Neural cell (in vitro differentiated cells): ENCODE measurements around the gene EXOC3L2. TPM values are rescaled to one million over a fixed set of nuclear protein-coding genes. Genes with fewer than 3 reads are reported as not detected.

ENCODE experiments used
- H2AFZ ChIP-seq: fragments of 200-600, 300-800 bp; sonication (generic), shearing (Covaris generic); 2 replicates; pipeline ENCODE4 v1.6.0; 2014; ENCODE audit warnings: low read depth, mild to moderate bottlenecking, antibody characterized with exemption, low read length, moderate library complexity
- H3F3A ChIP-seq: fragments of 200-600 bp; shearing (Covaris generic); 2 replicates; pipeline ENCODE4 v1.6.1; 2016; ENCODE audit warnings: mild to moderate bottlenecking, moderate library complexity, mixed read lengths, antibody characterized with exemption, low read length; ENCODE audit not compliant: insufficient read depth, poor library complexity, severe bottlenecking
- H3K27ac ChIP-seq: fragments of 200-600, 300-800 bp; sonication (generic), shearing (Covaris generic); 2 replicates; pipeline ENCODE4 v1.5.1; 2014; ENCODE audit warnings: mild to moderate bottlenecking, low read length, moderate library complexity
- H3K27me3 ChIP-seq: fragments of 300-800, 200-600 bp; sonication (generic), shearing (Covaris generic); 2 replicates; pipeline ENCODE4 v1.6.0; 2014; ENCODE audit warnings: mild to moderate bottlenecking, low read depth, low read length, moderate library complexity; ENCODE audit not compliant: insufficient read depth
- H3K36me3 ChIP-seq: fragments of 300-800, 200-600 bp; sonication (generic), shearing (Covaris generic); 2 replicates; pipeline ENCODE4 v1.5.1; 2014; ENCODE audit warnings: mild to moderate bottlenecking, antibody characterized with exemption, low read length, moderate library complexity; ENCODE audit not compliant: insufficient read depth
- H3K4me2 ChIP-seq: fragments of 300-800, 200-600 bp; sonication (generic), shearing (Covaris generic); 2 replicates; pipeline ENCODE4 v1.6.0; 2014; ENCODE audit warnings: mild to moderate bottlenecking, low read length
- H3K4me3 ChIP-seq: fragments of 300-800, 200-600 bp; sonication (generic), shearing (Covaris generic); 2 replicates; pipeline ENCODE4 v1.5.1; 2014; ENCODE audit warnings: mild to moderate bottlenecking, low read length, moderate library complexity
- H3K79me2 ChIP-seq: fragments of 200-600 bp; shearing (Covaris generic); replicated peaks from 2 replicates; pipeline ENCODE4 v1.6.0; 2014; ENCODE audit warnings: mild to moderate bottlenecking, low read length, moderate library complexity; ENCODE audit not compliant: insufficient read depth
- H3K9ac ChIP-seq: fragments of 300-800, 200-600 bp; sonication (generic), shearing (Covaris generic); 2 replicates; pipeline ENCODE4 v1.6.1; 2016; ENCODE audit warnings: mild to moderate bottlenecking, low read length, mixed read lengths
- H3K9me2 ChIP-seq: fragments of 200-600 bp; shearing (Covaris generic); 2 replicates; pipeline ENCODE4 v1.6.1; 2016; ENCODE audit warnings: mild to moderate bottlenecking, low read length, mixed read lengths; ENCODE audit not compliant: insufficient read depth
- H3K9me3 ChIP-seq: fragments of 200-600, 300-800 bp; sonication (generic), shearing (Covaris generic); 2 replicates; pipeline ENCODE4 v1.6.1; 2016; ENCODE audit warnings: mild to moderate bottlenecking, mixed run types, low read length, moderate library complexity, mixed read lengths
- H4K20me1 ChIP-seq: fragments of 200-600 bp; shearing (Covaris generic); 2 replicates; pipeline ENCODE4 v1.6.1; 2016; ENCODE audit warnings: mild to moderate bottlenecking, mixed run types; ENCODE audit not compliant: insufficient read depth
- EP300 ChIP-seq: fragments of 450-650 bp; conservative IDR thresholded peaks from 2 replicates; pipeline ENCODE4 v1.6.1; 2014; ENCODE audit warnings: antibody characterized with exemption, mild to moderate bottlenecking, moderate library complexity; ENCODE audit not compliant: poor library complexity, severe bottlenecking
- EZH2 ChIP-seq: fragments of 200-600, 300-800 bp; shearing (Covaris generic), sonication (generic); IDR thresholded peaks from 2 replicates; pipeline ENCODE4 v1.6.1; 2014; ENCODE audit warnings: antibody characterized with exemption, low read length, borderline replicate concordance, mild to moderate bottlenecking; ENCODE audit not compliant: insufficient read depth, poor library complexity, severe bottlenecking
- MXI1 ChIP-seq: fragments of 450-650 bp; conservative IDR thresholded peaks from 2 replicates; pipeline ENCODE4 v1.6.1; 2014; ENCODE audit warnings: antibody characterized with exemption, mild to moderate bottlenecking; ENCODE audit not compliant: poor library complexity, severe bottlenecking
- POLR2AphosphoS5 ChIP-seq: IDR thresholded peaks from 2 replicates; pipeline ENCODE4 v1.6.1; 2012
- RAD21 ChIP-seq: fragments of 450-650 bp; conservative IDR thresholded peaks from 2 replicates; pipeline ENCODE4 v1.6.1; 2014; ENCODE audit warnings: antibody characterized with exemption, mild to moderate bottlenecking, moderate library complexity
- SMC3 ChIP-seq: fragments of 450-650 bp; conservative IDR thresholded peaks from 2 replicates; pipeline ENCODE4 v1.6.1; 2014; ENCODE audit warnings: antibody characterized with exemption, mild to moderate bottlenecking, moderate library complexity; ENCODE audit not compliant: poor library complexity
- TAF1 ChIP-seq: IDR thresholded peaks from 2 replicates; pipeline ENCODE4 v1.6.1; 2012; ENCODE audit warnings: low read depth
- polyA plus RNA-seq: library from polyadenylated mRNA; depleted of rRNA; stranded (reverse); fragments of >200 nt; gene quantifications from 2 replicates; pipeline ENCODE4 v1.2.3, GENCODE V29; 2014
- TF ChIP-seq, protein P1 (sequence below): fragments of 450-650 bp; IDR thresholded peaks from 2 replicates; pipeline ENCODE4 v1.5.1; 2014; ENCODE audit warnings: antibody characterized with exemption, mild to moderate bottlenecking, moderate library complexity; ENCODE audit not compliant: poor library complexity, severe bottlenecking
- TF ChIP-seq, protein P2 (sequence below): IDR thresholded peaks from 2 replicates; pipeline ENCODE4 v1.6.1; 2012; ENCODE audit warnings: borderline replicate concordance

The EXOC3L2 gene
- polyA plus RNA-seq, 1 donor from 2014 or later: not detected

GRCh38 chr19:45222724-45223123 lies 22.5 kb downstream of the EXOC3L2 start:
- Histone ChIP-seq H4K20me1 (no peaks in the 10 kb centered on the region), H2AFZ (no peak overlapping the region), H3K27ac (no peak overlapping the region), H3K27me3 (peaks cover 30% of the 10 kb centered on the region), H3K4me2 (no peak overlapping the region), H3K4me3 (no peak overlapping the region), H3F3A (no peaks in the 10 kb centered on the region), H3K9me3 (no peaks in the 10 kb centered on the region), H3K36me3 (no peaks in the 10 kb centered on the region), H3K9ac (no peak overlapping the region), H3K9me2 (no peaks in the 10 kb centered on the region), H3K79me2 (no peaks in the 10 kb centered on the region)
- no peak for TF ChIP-seq SMC3
- no peak for TF ChIP-seq TAF1
- TF ChIP-seq, protein P1, sequence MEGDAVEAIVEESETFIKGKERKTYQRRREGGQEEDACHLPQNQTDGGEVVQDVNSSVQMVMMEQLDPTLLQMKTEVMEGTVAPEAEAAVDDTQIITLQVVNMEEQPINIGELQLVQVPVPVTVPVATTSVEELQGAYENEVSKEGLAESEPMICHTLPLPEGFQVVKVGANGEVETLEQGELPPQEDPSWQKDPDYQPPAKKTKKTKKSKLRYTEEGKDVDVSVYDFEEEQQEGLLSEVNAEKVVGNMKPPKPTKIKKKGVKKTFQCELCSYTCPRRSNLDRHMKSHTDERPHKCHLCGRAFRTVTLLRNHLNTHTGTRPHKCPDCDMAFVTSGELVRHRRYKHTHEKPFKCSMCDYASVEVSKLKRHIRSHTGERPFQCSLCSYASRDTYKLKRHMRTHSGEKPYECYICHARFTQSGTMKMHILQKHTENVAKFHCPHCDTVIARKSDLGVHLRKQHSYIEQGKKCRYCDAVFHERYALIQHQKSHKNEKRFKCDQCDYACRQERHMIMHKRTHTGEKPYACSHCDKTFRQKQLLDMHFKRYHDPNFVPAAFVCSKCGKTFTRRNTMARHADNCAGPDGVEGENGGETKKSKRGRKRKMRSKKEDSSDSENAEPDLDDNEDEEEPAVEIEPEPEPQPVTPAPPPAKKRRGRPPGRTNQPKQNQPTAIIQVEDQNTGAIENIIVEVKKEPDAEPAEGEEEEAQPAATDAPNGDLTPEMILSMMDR: no peak
- TF ChIP-seq POLR2AphosphoS5: no peak
- TF ChIP-seq EZH2: no peak
- TF ChIP-seq EP300: no peak

GRCh38 chr19:45218911-45219743 lies 26.1 kb downstream of the EXOC3L2 start:
- H3K36me3 ChIP-seq: no peaks in the 10 kb centered on the region
- no peaks in the 10 kb centered on the region for H3K9me2 ChIP-seq
- no peak overlapping the region for H3K4me2 ChIP-seq
- no peaks in the 10 kb centered on the region for H3K79me2 ChIP-seq
- TF ChIP-seq EZH2 (no peak), POLR2AphosphoS5 (no peak), SMC3 (no peak), MXI1 (no peak), TAF1 (no peak), EP300 (no peak), RAD21 (no peak)
- TF ChIP-seq, protein P1: no peak
- TF ChIP-seq, protein P2, sequence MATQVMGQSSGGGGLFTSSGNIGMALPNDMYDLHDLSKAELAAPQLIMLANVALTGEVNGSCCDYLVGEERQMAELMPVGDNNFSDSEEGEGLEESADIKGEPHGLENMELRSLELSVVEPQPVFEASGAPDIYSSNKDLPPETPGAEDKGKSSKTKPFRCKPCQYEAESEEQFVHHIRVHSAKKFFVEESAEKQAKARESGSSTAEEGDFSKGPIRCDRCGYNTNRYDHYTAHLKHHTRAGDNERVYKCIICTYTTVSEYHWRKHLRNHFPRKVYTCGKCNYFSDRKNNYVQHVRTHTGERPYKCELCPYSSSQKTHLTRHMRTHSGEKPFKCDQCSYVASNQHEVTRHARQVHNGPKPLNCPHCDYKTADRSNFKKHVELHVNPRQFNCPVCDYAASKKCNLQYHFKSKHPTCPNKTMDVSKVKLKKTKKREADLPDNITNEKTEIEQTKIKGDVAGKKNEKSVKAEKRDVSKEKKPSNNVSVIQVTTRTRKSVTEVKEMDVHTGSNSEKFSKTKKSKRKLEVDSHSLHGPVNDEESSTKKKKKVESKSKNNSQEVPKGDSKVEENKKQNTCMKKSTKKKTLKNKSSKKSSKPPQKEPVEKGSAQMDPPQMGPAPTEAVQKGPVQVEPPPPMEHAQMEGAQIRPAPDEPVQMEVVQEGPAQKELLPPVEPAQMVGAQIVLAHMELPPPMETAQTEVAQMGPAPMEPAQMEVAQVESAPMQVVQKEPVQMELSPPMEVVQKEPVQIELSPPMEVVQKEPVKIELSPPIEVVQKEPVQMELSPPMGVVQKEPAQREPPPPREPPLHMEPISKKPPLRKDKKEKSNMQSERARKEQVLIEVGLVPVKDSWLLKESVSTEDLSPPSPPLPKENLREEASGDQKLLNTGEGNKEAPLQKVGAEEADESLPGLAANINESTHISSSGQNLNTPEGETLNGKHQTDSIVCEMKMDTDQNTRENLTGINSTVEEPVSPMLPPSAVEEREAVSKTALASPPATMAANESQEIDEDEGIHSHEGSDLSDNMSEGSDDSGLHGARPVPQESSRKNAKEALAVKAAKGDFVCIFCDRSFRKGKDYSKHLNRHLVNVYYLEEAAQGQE: no peak
- H3K9ac ChIP-seq: no peak overlapping the region
- H3K4me3 ChIP-seq: no peak overlapping the region
- no peaks in the 10 kb centered on the region for H4K20me1 ChIP-seq
- H2AFZ ChIP-seq: no peak overlapping the region
- no peak overlapping the region for H3K27ac ChIP-seq
- H3K9me3 ChIP-seq: no peaks in the 10 kb centered on the region
- peaks cover 64% of the 10 kb centered on the region for H3K27me3 ChIP-seq
- no peaks in the 10 kb centered on the region for H3F3A ChIP-seq
